IPS-NIHi11 (cell line): ENCODE measurements around the gene PYGO2.
A peak's percentile ranks its signal among the peaks of the same experiment; 100 is the strongest.
"Not testable (repeated sequence)": the region's sequence is repeated elsewhere in the genome, so short reads cannot be mapped to it uniquely, and the experiment has no call there.

Experiments
- DNase-seq: peaks from one replicate; pipeline ENCODE4 v3.0.0; 2012; ENCODE audit warnings: mixed read lengths, low spot score

PYGO2 gene

DNA sequence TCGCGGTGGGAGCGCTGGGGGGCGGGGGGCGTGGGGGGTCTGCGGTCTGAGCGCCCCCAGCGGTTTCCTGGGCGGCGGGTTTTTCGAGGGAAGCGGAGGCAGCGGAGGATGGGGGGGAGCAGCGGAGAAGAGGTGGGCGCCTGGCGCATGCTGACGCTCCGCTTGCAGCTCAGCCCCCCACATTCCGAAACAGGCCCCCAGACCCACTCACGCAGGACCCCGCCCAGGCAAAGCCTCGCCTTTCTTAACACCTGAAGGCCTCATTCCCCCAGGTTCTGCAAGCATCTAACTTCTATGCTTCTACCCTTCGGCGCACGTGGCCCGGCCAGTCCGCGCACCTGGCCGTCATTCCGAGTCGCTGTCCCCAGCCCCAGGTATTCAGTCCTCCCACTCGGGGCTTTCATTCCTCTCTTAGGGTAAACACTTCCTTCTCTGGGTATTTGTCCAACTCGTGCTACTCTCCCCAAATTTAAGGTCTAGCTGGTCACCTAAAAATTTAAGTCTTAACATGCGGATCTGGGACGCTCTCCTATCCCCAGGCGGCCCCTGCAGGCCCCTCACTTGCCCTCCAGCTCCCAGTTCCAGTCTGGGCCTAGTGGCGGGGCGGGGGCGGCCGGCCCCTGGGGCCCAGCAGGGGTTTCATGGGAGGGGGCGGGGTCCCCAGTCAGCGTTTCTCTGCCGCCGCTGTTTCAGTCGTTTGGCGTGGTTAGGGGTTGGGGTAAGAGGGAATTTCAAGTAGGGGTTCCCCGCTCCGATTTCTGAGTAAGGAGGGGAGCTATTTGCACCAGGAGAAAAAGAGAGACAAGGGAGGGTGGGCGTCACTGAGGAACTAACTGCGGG, 38.2 kb upstream of the PYGO2 start:
- peak; percentile 67 for DNase-seq

DNA sequence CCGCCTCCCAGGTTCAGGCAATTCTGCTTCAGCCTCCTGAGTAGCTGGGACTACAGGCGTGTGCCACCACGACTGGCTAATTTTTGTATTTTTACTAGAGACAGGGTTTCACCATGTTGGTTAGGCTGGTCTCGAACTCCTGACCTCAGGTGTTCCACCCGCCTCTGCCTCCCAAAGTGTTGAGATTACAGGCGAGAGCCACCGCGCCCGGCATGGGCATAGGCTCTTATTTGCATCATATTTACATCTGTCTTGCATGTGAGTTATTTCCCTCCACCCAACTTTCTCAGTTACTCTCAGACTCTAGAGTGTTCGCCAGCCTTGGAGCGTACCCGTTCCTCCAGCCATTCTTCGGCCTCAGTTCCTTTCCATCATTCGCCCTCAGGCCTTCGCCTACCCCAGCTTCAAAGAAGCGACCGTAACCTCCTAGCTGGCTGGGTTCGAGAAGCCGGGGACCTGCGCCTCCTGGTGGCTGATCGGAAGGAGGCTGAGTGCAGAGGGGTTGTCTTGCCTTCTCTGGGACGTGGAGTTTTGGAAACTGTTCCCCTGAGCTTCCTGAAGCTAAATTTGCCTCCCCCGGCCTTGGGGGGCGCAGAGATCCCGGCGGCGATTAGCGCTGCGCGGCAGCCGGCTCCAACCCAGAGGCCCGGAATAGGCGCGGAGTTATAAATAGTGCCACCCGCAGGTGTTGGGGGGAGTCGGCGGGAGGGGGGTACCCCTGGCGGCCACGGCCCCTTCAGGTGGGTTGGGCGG, 37.4 kb upstream of the PYGO2 start:
- peak; percentile 81 for DNase-seq

- DNase-seq: no peak
Observed at GRCh38 chr1:154998201-154998780, 36.7 kb upstream of the PYGO2 start.

GRCh38 chr1:154996966-154997701, 35.6 kb upstream of the PYGO2 start:
- DNase-seq: no peak

- not testable (repeated sequence) for DNase-seq
Observed at GRCh38 chr1:154995301-154995983, 33.9 kb upstream of the PYGO2 start.

- DNase-seq: no peak
Observed at GRCh38 chr1:154994591-154994990, 33.0 kb upstream of the PYGO2 start.

DNA sequence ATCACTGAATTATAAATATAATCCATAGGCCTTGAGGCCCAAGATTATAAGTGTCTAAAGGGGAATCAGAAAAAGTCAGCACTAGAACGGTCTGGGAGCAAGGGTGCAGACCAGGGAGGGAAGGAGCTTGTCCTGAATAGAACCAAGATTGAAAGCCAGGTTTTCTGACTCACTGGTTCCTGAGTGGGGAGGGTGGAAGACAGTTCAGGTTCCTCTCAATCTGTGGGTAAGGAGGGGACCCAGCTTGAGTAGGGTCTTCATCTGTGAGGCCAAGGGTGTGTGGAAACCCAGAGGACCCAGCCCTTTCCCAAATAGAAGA, 32.6 kb upstream of the PYGO2 start:
- no peak for DNase-seq

- DNase-seq: no peak
Observed at GRCh38 chr1:154993572-154994268, 32.1 kb upstream of the PYGO2 start, which contains the start of gene LENEP. LENEP (plus strand) TSS chr1:154993586; CDS start chr1:154993608, 22 bp downstream.

DNA sequence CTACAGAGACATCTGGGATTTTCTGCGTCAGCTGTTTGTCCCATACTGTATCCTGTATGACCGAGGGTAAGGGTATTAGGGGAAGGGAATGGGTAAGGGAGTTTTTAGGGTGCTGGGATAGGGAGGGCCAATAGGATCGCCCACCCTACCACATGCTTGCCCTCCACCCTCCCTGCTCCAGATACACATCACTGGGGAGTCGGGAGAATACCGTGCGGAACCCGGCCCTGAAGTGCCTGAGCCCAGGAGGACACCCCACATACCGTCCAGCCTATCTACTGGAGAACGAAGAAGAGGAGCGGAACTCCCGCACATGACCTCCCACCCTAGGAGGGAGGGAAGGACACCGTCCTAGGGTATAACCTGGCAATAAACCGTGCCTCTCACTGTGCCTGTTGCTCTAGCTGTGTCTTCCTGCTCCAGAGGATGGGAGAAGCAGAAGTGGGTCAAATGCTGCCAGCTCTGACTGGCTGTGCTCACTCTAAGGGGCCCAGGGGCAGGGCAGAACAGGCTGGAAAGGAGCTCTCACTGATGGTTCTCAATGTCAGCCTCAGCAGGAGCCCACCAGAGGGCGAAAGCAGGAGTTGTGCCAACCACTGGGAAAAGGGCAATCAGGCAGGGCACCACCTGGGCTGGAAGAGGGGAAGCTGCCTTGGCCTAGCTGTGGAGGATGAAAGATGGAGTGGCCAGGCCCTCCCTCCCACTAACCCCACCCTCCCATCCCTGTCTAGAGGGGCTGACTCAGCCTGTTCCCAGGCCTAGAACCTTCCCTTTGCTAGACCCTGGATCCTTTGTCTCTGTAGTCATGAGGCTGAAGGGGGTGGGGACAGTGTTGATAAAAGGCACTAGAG, 31.4 kb upstream of the PYGO2 start:
- no peak for DNase-seq

DNA sequence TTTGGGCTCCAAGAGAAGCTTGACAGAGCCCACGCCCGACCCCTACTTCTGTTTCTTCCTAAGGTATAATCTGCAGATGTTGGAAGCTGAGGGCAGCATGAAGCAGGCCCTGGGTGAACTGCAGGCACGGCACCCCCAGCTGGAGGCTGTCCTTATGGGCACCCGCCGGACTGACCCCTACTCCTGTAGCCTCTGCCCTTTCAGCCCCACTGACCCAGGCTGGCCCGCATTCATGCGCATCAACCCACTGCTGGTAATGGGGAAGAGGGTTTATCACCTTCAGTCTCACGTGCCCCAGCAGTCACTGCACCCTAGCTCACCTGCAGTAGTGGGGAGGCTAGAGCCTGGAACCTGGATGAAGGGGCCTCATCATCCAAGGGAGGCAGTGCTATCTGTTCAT, 28.7 kb upstream of the PYGO2 start:
- no peak for DNase-seq

DNA sequence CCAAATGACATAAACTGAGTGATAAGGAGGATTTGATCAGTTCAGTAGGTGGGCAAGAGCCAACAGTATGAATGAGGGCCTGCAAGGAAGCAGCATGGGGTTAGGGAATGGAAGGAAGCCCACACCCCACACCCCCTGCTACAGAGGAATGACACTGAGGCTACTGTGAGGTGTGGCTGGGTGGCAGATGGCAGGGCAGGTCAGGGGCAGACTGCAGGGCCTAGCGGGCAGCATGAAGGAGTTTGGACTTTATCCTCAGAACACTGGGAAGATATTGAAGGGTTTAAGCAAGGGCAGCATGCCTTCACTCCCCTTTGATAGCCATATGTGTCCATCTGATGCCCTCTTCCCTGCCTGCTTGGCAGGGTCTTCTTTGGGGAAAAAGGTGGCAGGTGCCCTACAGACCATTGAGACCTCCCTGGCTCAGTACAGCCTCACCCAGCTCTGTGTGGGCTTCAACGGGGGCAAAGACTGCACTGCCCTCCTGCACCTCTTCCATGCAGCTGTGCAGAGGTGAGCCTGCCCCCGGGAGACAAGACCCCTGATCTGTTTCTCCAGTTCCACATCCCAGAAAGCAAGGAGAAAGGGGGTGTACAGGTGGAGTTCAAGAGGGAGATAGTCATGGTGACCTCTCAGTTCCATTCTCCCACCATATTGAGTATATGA, 27.7 kb upstream of the PYGO2 start:
- no peak for DNase-seq

- no peak for DNase-seq
Observed at GRCh38 chr1:154988058-154988954, 26.7 kb upstream of the PYGO2 start.

GRCh38 chr1:154987326-154987725, 25.7 kb upstream of the PYGO2 start:
- DNase-seq: no peak

GRCh38 chr1:154986736-154987135, 25.2 kb upstream of the PYGO2 start:
- DNase-seq: not testable (repeated sequence)

DNA sequence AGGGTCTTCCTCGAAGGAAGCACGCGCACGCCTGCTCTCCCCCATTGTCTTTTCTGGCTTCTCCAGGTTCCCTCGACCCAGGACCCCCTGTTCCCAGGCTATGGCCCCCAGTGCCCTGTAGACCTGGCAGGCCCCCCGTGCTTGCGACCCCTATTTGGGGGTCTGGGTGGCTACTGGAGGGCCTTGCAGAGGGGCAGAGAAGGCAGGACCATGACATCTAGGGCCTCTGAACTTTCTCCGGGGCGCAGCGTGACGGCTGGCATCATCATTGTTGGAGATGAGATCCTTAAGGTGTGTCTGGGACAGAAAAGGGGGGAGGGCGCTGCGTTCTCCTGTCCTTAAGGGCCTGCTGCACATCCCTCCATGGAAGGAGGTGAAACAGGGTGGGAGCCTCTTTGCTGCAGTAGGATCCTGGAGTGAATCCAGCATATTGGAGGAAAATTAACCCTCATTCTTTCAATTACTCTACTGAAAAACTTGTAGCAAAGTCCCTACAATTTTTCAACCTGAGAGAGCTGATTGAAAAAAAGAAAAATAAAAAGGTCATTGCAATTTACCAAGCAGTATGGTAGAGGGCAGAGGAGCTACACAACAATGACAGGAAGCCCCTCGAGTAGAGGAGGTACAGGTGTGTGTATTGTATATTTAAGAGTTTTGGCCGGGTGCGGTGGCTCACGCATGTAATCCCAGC, 22.3 kb upstream of the PYGO2 start:
- no peak for DNase-seq

DNA sequence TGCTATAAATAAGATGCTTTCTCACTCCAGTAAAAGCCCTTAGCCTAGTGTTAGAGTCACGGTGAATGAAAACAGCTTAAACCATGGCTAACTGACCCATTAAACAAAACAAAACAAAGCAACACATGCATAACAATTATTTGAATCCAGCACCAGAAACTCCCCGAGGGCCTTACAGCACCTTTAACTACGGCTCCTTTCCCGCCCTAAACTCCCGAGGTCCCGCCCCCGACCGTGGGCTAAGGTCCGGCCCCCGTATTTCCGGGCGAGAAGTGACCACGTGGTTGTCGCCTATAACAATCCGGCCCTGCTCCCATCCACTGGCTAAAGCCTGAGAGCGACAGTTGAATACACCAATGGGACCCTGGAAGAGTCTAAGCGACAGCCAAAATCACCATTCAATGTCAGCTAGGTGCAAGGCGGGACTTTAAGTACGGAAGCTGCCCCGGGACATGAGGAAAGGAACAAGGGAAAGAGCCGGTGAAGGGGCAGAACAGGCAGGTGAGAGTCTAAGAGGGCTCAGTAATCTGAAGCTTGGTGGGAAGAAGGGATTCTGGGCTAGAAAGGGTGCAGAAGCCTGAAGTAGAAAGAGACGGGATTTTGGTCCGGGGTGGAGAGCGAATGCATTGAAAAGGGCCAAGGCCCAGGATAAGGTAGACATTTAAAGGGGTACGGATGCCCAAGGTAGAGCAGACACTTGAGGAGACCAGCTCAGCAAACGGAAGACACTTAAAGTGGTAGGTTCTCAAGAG, 21.5 kb upstream of the PYGO2 start, which contains the start of gene FLAD1:
Gene FLAD1 (plus strand): TSS at position 448 of the 752 bp plus-strand sequence. CDS start 351 bp downstream, outside the sequence.
- DNase-seq: peak; percentile 95

DNA sequence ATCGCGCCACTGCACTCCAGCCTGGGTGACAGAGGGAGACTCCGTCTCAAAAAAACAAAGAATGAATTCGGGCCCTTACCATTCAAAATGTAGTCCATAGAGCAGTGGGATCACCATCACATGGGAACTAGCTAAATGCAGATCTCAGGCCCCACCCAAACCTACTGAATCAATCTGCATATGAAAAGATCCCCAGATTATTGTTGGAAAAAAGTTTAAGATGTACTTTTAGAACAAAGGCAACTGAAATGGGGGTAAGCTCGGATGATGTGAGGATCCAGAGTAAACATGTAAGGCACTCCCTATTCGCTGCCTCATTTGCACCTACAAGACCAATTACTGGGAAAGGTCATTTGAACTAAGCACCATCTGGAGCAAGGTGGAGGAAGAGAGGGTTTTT, 20.8 kb upstream of the PYGO2 start:
- no peak for DNase-seq
